ENCODE measurements around the gene MC2R. TPM values are rescaled to one million over a fixed set of nuclear protein-coding genes. Genes with fewer than 3 reads are reported as not detected.

MC2R gene
- total and polyA plus RNA-seq, 10 of the 15 experiments (the other 5 are each of a cell fraction or from before 2014, with no cell fraction given), result 0.15 TPM; not detected in 9

DNA sequence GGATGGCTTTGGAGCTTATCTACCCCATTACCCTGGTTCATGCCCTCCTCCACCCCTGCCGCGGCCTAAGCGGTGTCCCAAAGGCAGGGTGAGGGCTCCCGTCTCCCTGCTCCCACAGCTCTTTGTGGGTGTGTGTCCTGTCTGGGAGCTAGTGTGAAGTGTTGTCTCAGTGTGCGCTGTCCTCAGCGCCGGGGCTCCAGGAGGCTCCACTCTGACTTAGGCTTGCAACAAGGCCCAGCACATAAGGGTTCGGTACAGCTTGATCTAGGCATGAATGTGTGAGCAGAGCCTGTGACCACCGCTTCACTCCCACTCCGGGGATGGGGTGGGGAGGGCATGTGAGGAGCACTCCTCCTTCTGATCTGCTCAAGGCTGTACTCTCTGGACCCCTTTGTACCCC is 1.2 kb downstream of the MC2R start:
- Histone ChIP-seq H3K4me3 (no peak overlapping the region), H3K4me1 (ENCODE audit: control insufficient read depth, insufficient read depth, low read length) (no peaks in the 10 kb centered on the region), H3K79me2 (ENCODE audit: control insufficient read depth, insufficient read depth, low read length) (no peaks in the 10 kb centered on the region), H2AFZ (ENCODE audit: control insufficient read depth, low read depth, low read length) (no peak overlapping the region), H3K36me3 (ENCODE audit: control insufficient read depth in 2 of 2, insufficient read depth in 2 of 2, low read length in 1 of 2) (no peaks in the 10 kb centered on the region), H3K9ac (ENCODE audit: control insufficient read depth, insufficient read depth, low read length) (no peak overlapping the region), H3K27me3 (replicated peaks in 1 of 2; ENCODE audit: control insufficient read depth in 2 of 2, insufficient read depth in 2 of 2, low read length in 1 of 2) (peaks cover 0 to 2% of the 10 kb centered on the region in 2 experiments; a peak in 3 of 4 replicates), H4K20me1 (ENCODE audit: control insufficient read depth, insufficient read depth) (no peaks in the 10 kb centered on the region), H3K4me2 (ENCODE audit: control insufficient read depth, insufficient read depth) (no peak overlapping the region), H3K27ac (ENCODE audit: control insufficient read depth, insufficient read depth) (no peak overlapping the region), H3K9me3 (replicated peaks; ENCODE audit: control insufficient read depth, insufficient read depth, low read length) (no peaks in the 10 kb centered on the region)
- CTCF ChIA-PET, result interaction anchor here (0.8 kb wide), 1 partner anchor 90 kb away, joined by 3 read pairs; the partner anchor contains the start of gene MC5R
- intact Hi-C loops (cut with micrococcal nuclease; ENCODE audit: unreplicated experiment), result no loop called here
- POLR2A ChIA-PET, result no interaction called here
- ATAC-seq, result no peak
- DNase-seq (ENCODE audit: low read depth, low spot score), result no peak
- no peak for TF ChIP-seq NBN (IDR thresholded peaks at IDR 0.05)
- no peak for TF ChIP-seq BACH1 (IDR thresholded peaks at IDR 0.05; ENCODE audit: borderline replicate concordance)
- no peak for TF ChIP-seq KLF5 (IDR thresholded peaks at IDR 0.05; ENCODE audit: partially characterized antibody)
- no peak for TF ChIP-seq STAT1 (conservative IDR thresholded peaks at IDR 0.05)
- TF ChIP-seq EGR1 (IDR thresholded peaks at IDR 0.05; ENCODE audit: borderline replicate concordance in 1 of 2, low read depth in 2 of 2, low read length in 2 of 2), result no peak
- TF ChIP-seq BCL11A (IDR thresholded peaks at IDR 0.05; ENCODE audit: low read depth, low read length), result no peak
- TF ChIP-seq CBX5 (IDR thresholded peaks at IDR 0.05; ENCODE audit: low read depth), result no peak
- TF ChIP-seq, protein P1, sequence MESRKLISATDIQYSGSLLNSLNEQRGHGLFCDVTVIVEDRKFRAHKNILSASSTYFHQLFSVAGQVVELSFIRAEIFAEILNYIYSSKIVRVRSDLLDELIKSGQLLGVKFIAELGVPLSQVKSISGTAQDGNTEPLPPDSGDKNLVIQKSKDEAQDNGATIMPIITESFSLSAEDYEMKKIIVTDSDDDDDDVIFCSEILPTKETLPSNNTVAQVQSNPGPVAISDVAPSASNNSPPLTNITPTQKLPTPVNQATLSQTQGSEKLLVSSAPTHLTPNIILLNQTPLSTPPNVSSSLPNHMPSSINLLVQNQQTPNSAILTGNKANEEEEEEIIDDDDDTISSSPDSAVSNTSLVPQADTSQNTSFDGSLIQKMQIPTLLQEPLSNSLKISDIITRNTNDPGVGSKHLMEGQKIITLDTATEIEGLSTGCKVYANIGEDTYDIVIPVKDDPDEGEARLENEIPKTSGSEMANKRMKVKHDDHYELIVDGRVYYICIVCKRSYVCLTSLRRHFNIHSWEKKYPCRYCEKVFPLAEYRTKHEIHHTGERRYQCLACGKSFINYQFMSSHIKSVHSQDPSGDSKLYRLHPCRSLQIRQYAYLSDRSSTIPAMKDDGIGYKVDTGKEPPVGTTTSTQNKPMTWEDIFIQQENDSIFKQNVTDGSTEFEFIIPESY (IDR thresholded peaks at IDR 0.05), result no peak
- no peak for TF ChIP-seq ZNF622 (IDR thresholded peaks at IDR 0.05)
- SMC1A ChIA-PET (ENCODE audit: uncharacterized antibody, unreplicated experiment), result no interaction called here
- RAD21 ChIA-PET (ENCODE audit: unreplicated experiment), result no interaction called here
- BruUV-seq (replicated peaks), result no TSS peak
- no peak for FAIRE-seq
- in situ Hi-C loops (cut with MboI), result no loop called here
- 59% methylated on average over 7 of the region's 10 CpGs for WGBS (ENCODE audit: insufficient coverage, insufficient replicate concordance, low lambda C conversion rate, missing lambda C conversion rate)

Measured in GM12878 (cell line).